ENCODE data around the gene NCOA5.

NCOA5 gene

GRCh38 chr20:46078954-46079353 is 10.8 kb downstream of the NCOA5 start:
- Histone ChIP-seq H3K27me3 (ENCODE audit: control insufficient read depth in 3 of 3, insufficient read depth in 3 of 3, low read depth in 1 of 3, low read length in 3 of 3) (no peaks in the 10 kb centered on the region), H3K27ac (replicated peaks; ENCODE audit: low read length) (no peak overlapping the region), H3K36me3 (replicated peaks in 1 of 2; ENCODE audit: control insufficient read depth in 2 of 2, insufficient read depth in 2 of 2, low read length in 2 of 2) (peaks cover 7 to 61% of the 10 kb centered on the region in 2 donors), H3K14ac (ENCODE audit: low read length) (no peak overlapping the region), H3K9ac (ENCODE audit: low read depth, low read length, poor library complexity) (no peak overlapping the region), H3K79me1 (ENCODE audit: low read depth, low read length) (peaks cover 8% of the 10 kb centered on the region), H2BK5ac (ENCODE audit: low read length) (no peak overlapping the region), H2AK5ac (ENCODE audit: low read depth, low read length) (no peak overlapping the region), H4K91ac (ENCODE audit: low read depth, low read length, poor library complexity) (no peak overlapping the region), H2BK15ac (ENCODE audit: low read length) (no peak overlapping the region), H2BK12ac (ENCODE audit: low read length) (no peak overlapping the region), H3K4me1 (ENCODE audit: control insufficient read depth in 2 of 2, insufficient read depth in 1 of 2, low read depth in 1 of 2, low read length in 2 of 2) (peaks cover 9 to 10% of the 10 kb centered on the region in 2 donors), H3K4ac (ENCODE audit: low read length) (no peak overlapping the region), H3K4me2 (ENCODE audit: insufficient read depth, low read length, poor library complexity, severe bottlenecking) (no peak overlapping the region), H3K23ac (ENCODE audit: low read depth, low read length, poor library complexity) (no peak overlapping the region), H3K18ac (ENCODE audit: low read length) (no peak overlapping the region), H3K9me3 (replicated peaks in 1 of 2; ENCODE audit: control insufficient read depth in 2 of 2, insufficient read depth in 1 of 2, low read depth in 1 of 2, low read length in 2 of 2) (no peaks in the 10 kb centered on the region), H2AFZ (ENCODE audit: low read length) (no peak overlapping the region), H3K4me3 (ENCODE audit: low read length in 2 of 2) (no peak overlapping the region), H2BK120ac (ENCODE audit: low read depth, low read length) (no peak overlapping the region), H4K8ac (ENCODE audit: low read depth, low read length) (no peak overlapping the region)
- no CpG with 5 or more reads among the region's 7 CpGs for WGBS, 2 donors (ENCODE audit: extremely low coverage in 2 of 2, insufficient read length in 2 of 2, insufficient replicate concordance in 1 of 2)
- no peak for DNase-seq (ENCODE audit: low spot score)

- Histone ChIP-seq H3K4ac (ENCODE audit: low read length) (no peak overlapping the region), H3K18ac (ENCODE audit: low read length) (no peak overlapping the region), H4K8ac (ENCODE audit: low read depth, low read length) (no peak overlapping the region), H3K9me3 (replicated peaks in 1 of 2; ENCODE audit: control insufficient read depth in 2 of 2, insufficient read depth in 1 of 2, low read depth in 1 of 2, low read length in 2 of 2) (peaks cover 0 to 3% of the 10 kb centered on the region in 2 donors), H3K27me3 (ENCODE audit: control insufficient read depth in 3 of 3, insufficient read depth in 3 of 3, low read depth in 1 of 3, low read length in 3 of 3) (no peaks in the 10 kb centered on the region), H2AFZ (ENCODE audit: low read length) (no peak overlapping the region), H3K9ac (ENCODE audit: low read depth, low read length, poor library complexity) (no peak overlapping the region), H3K23ac (ENCODE audit: low read depth, low read length, poor library complexity) (no peak overlapping the region), H3K4me1 (ENCODE audit: control insufficient read depth in 2 of 2, insufficient read depth in 1 of 2, low read depth in 1 of 2, low read length in 2 of 2) (peaks cover 9 to 17% of the 10 kb centered on the region in 2 donors), H3K27ac (replicated peaks; ENCODE audit: low read length) (no peak overlapping the region), H3K4me2 (ENCODE audit: insufficient read depth, low read length, poor library complexity, severe bottlenecking) (no peak overlapping the region), H3K14ac (ENCODE audit: low read length) (no peak overlapping the region), H2AK5ac (ENCODE audit: low read depth, low read length) (no peak overlapping the region), H3K4me3 (ENCODE audit: low read length in 2 of 2) (no peak overlapping the region), H2BK120ac (ENCODE audit: low read depth, low read length) (no peak overlapping the region), H3K79me1 (ENCODE audit: low read depth, low read length) (peaks cover 8% of the 10 kb centered on the region), H2BK12ac (ENCODE audit: low read length) (no peak overlapping the region), H2BK15ac (ENCODE audit: low read length) (no peak overlapping the region), H4K91ac (ENCODE audit: low read depth, low read length, poor library complexity) (no peak overlapping the region), H3K36me3 (replicated peaks in 1 of 2; ENCODE audit: control insufficient read depth in 2 of 2, insufficient read depth in 2 of 2, low read length in 2 of 2) (peaks cover 7 to 71% of the 10 kb centered on the region in 2 donors), H2BK5ac (ENCODE audit: low read length) (no peak overlapping the region)
- no CpG with 5 or more reads among the region's 8 CpGs for whole genome bisulfite sequencing, 2 donors (ENCODE audit: extremely low coverage in 2 of 2, insufficient read length in 2 of 2, insufficient replicate concordance in 1 of 2)
- no peak for DNase-seq (ENCODE audit: low spot score)
Observed at GRCh38 chr20:46077642-46078305, 12.0 kb downstream of the NCOA5 start.

- no peak overlapping the region for H2BK15ac ChIP-seq (ENCODE audit: low read length)
- no peak overlapping the region for H3K9ac ChIP-seq (ENCODE audit: low read depth, low read length, poor library complexity)
- H3K36me3 ChIP-seq (replicated peaks in 1 of 2; ENCODE audit: control insufficient read depth in 2 of 2, insufficient read depth in 2 of 2, low read length in 2 of 2), result peaks cover 7 to 78% of the 10 kb centered on the region in 2 donors
- H4K91ac ChIP-seq (ENCODE audit: low read depth, low read length, poor library complexity), result no peak overlapping the region
- H3K23ac ChIP-seq (ENCODE audit: low read depth, low read length, poor library complexity), result no peak overlapping the region
- H3K14ac ChIP-seq (ENCODE audit: low read length), result no peak overlapping the region
- no peak overlapping the region for H2BK120ac ChIP-seq (ENCODE audit: low read depth, low read length)
- H3K4me2 ChIP-seq (ENCODE audit: insufficient read depth, low read length, poor library complexity, severe bottlenecking), result no peak overlapping the region
- H3K4me3 ChIP-seq (ENCODE audit: low read length in 2 of 2), result no peak overlapping the region
- no CpG with 5 or more reads among the region's 7 CpGs for WGBS, 2 donors (ENCODE audit: extremely low coverage in 2 of 2, insufficient read length in 2 of 2, insufficient replicate concordance in 1 of 2)
- H3K27ac ChIP-seq (replicated peaks; ENCODE audit: low read length), result no peak overlapping the region
- no peak overlapping the region for H3K18ac ChIP-seq (ENCODE audit: low read length)
- H3K79me1 ChIP-seq (ENCODE audit: low read depth, low read length), result peaks cover 10% of the 10 kb centered on the region
- no peak overlapping the region for H2BK5ac ChIP-seq (ENCODE audit: low read length)
- no peaks in the 10 kb centered on the region for H3K27me3 ChIP-seq (ENCODE audit: control insufficient read depth in 3 of 3, insufficient read depth in 3 of 3, low read depth in 1 of 3, low read length in 3 of 3)
- H2BK12ac ChIP-seq (ENCODE audit: low read length), result no peak overlapping the region
- H3K4ac ChIP-seq (ENCODE audit: low read length), result no peak overlapping the region
- peaks cover 9 to 17% of the 10 kb centered on the region in 2 donors for H3K4me1 ChIP-seq (ENCODE audit: control insufficient read depth in 2 of 2, insufficient read depth in 1 of 2, low read depth in 1 of 2, low read length in 2 of 2)
- H2AK5ac ChIP-seq (ENCODE audit: low read depth, low read length), result no peak overlapping the region
- H2AFZ ChIP-seq (ENCODE audit: low read length), result no peak overlapping the region
- no peak for DNase-seq (ENCODE audit: low spot score)
- H3K9me3 ChIP-seq (replicated peaks in 1 of 2; ENCODE audit: control insufficient read depth in 2 of 2, insufficient read depth in 1 of 2, low read depth in 1 of 2, low read length in 2 of 2), result peaks cover 0 to 3% of the 10 kb centered on the region in 2 donors
- no peak overlapping the region for H4K8ac ChIP-seq (ENCODE audit: low read depth, low read length)
Observed at GRCh38 chr20:46076806-46077205, 13.0 kb downstream of the NCOA5 start.

- Histone ChIP-seq H3K4me1 (ENCODE audit: control insufficient read depth in 2 of 2, insufficient read depth in 1 of 2, low read depth in 1 of 2, low read length in 2 of 2) (peaks cover 9 to 17% of the 10 kb centered on the region in 2 donors), H3K9ac (ENCODE audit: low read depth, low read length, poor library complexity) (no peak overlapping the region), H3K4me3 (ENCODE audit: low read length in 2 of 2) (no peak overlapping the region), H3K14ac (ENCODE audit: low read length) (no peak overlapping the region), H2BK5ac (ENCODE audit: low read length) (no peak overlapping the region), H4K91ac (ENCODE audit: low read depth, low read length, poor library complexity) (no peak overlapping the region), H3K9me3 (replicated peaks in 1 of 2; ENCODE audit: control insufficient read depth in 2 of 2, insufficient read depth in 1 of 2, low read depth in 1 of 2, low read length in 2 of 2) (peaks cover 0 to 3% of the 10 kb centered on the region in 2 donors), H2AK5ac (ENCODE audit: low read depth, low read length) (no peak overlapping the region), H4K8ac (ENCODE audit: low read depth, low read length) (no peak overlapping the region), H3K23ac (ENCODE audit: low read depth, low read length, poor library complexity) (no peak overlapping the region), H3K36me3 (replicated peaks in 1 of 2; ENCODE audit: control insufficient read depth in 2 of 2, insufficient read depth in 2 of 2, low read length in 2 of 2) (peaks cover 7 to 87% of the 10 kb centered on the region in 2 donors), H2AFZ (ENCODE audit: low read length) (no peak overlapping the region), H3K18ac (ENCODE audit: low read length) (no peak overlapping the region), H3K4me2 (ENCODE audit: insufficient read depth, low read length, poor library complexity, severe bottlenecking) (no peak overlapping the region), H2BK15ac (ENCODE audit: low read length) (no peak overlapping the region), H3K27ac (replicated peaks; ENCODE audit: low read length) (no peak overlapping the region), H3K79me1 (ENCODE audit: low read depth, low read length) (peaks cover 10% of the 10 kb centered on the region), H2BK120ac (ENCODE audit: low read depth, low read length) (no peak overlapping the region), H3K27me3 (ENCODE audit: control insufficient read depth in 3 of 3, insufficient read depth in 3 of 3, low read depth in 1 of 3, low read length in 3 of 3) (no peaks in the 10 kb centered on the region), H2BK12ac (ENCODE audit: low read length) (no peak overlapping the region), H3K4ac (ENCODE audit: low read length) (no peak overlapping the region)
- WGBS, 2 donors (ENCODE audit: extremely low coverage in 2 of 2, insufficient read length in 2 of 2, insufficient replicate concordance in 1 of 2), result no CpG with 5 or more reads among the region's 3 CpGs
- DNase-seq (ENCODE audit: low spot score), result no peak
Observed at GRCh38 chr20:46074006-46074405, 15.8 kb downstream of the NCOA5 start.

Measured in neuronal stem cell (in vitro differentiated cells).